Suppressor macrophage treated with lipopolysaccharide for 1 hour (primary cell): ENCODE measurements around the gene CDC42BPA.
"Not testable (repeated sequence)": the region's sequence is repeated elsewhere in the genome, so short reads cannot be mapped to it uniquely, and the experiment has no call there.

Source experiments
- DNase-seq, 3 donors: peaks; one replicate each; pipeline ENCODE4 v3.0.0-alpha.2; 2020 to 2022

Gene CDC42BPA

GRCh38 chr1:227038401-227038800, 279.9 kb downstream of the CDC42BPA start:
- no peak for DNase-seq

GRCh38 chr1:227037121-227037520, 281.2 kb downstream of the CDC42BPA start:
- no peak for DNase-seq

GRCh38 chr1:227035316-227035715, 283.0 kb downstream of the CDC42BPA start:
- DNase-seq, result no peak

- peak in 2 of 3 donors; percentile 4 to 7 for DNase-seq
Measured at GRCh38 chr1:227033880-227034279, 284.4 kb downstream of the CDC42BPA start.

GRCh38 chr1:227032396-227032795, 285.9 kb downstream of the CDC42BPA start:
- no peak for DNase-seq

- DNase-seq, result no peak
Measured at GRCh38 chr1:227016990-227017389, 301.3 kb downstream of the CDC42BPA start.

- no peak for DNase-seq
Measured at GRCh38 chr1:227010645-227011044, 307.6 kb downstream of the CDC42BPA start.

- DNase-seq, result no peak
Measured at GRCh38 chr1:227009937-227010336, 308.4 kb downstream of the CDC42BPA start.

GRCh38 chr1:227006226-227006796, 312.0 kb downstream of the CDC42BPA start:
- no peak for DNase-seq

GRCh38 chr1:227004796-227005195, 313.5 kb downstream of the CDC42BPA start:
- DNase-seq, result no peak

GRCh38 chr1:227003165-227003564, 315.1 kb downstream of the CDC42BPA start:
- DNase-seq, result no peak

- peak in 1 of 3 donors; percentile 7 for DNase-seq
Measured at GRCh38 chr1:227002531-227003049, 315.7 kb downstream of the CDC42BPA start.

GRCh38 chr1:226999579-226999978, 318.7 kb downstream of the CDC42BPA start:
- DNase-seq, result not testable (repeated sequence)

GRCh38 chr1:226995365-226996332, 322.6 kb downstream of the CDC42BPA start:
- DNase-seq, result no peak

- no peak for DNase-seq
Measured at GRCh38 chr1:226994586-226995364, 323.5 kb downstream of the CDC42BPA start.

GRCh38 chr1:226993814-226994585, 324.3 kb downstream of the CDC42BPA start:
- DNase-seq, result no peak

- no peak for DNase-seq
Measured at GRCh38 chr1:226991920-226992319, 326.4 kb downstream of the CDC42BPA start.

GRCh38 chr1:226990133-226990716, 328.1 kb downstream of the CDC42BPA start:
- DNase-seq, result peak; percentile 23 to 48 (median 29)

GRCh38 chr1:226989085-226989920, 329.0 kb downstream of the CDC42BPA start:
- DNase-seq, result peak in 2 of 3 donors; percentile 16 to 24

- no peak for DNase-seq
Measured at GRCh38 chr1:226988334-226988666, 330.0 kb downstream of the CDC42BPA start.
